IPS DF 4.7 (cell line): ENCODE data around the gene CD9.
A peak's percentile ranks its signal among the peaks of the same experiment; 100 is the strongest.
"Not testable (repeated sequence)": the region's sequence is repeated elsewhere in the genome, so short reads cannot be mapped to it uniquely, and the experiment has no call there.

Experiments
- DNase-seq: peaks from one replicate; pipeline ENCODE4 v3.0.0-alpha.2; 2013; ENCODE audit warnings: low spot score; ENCODE audit errors: extremely low read depth

Gene CD9

DNA sequence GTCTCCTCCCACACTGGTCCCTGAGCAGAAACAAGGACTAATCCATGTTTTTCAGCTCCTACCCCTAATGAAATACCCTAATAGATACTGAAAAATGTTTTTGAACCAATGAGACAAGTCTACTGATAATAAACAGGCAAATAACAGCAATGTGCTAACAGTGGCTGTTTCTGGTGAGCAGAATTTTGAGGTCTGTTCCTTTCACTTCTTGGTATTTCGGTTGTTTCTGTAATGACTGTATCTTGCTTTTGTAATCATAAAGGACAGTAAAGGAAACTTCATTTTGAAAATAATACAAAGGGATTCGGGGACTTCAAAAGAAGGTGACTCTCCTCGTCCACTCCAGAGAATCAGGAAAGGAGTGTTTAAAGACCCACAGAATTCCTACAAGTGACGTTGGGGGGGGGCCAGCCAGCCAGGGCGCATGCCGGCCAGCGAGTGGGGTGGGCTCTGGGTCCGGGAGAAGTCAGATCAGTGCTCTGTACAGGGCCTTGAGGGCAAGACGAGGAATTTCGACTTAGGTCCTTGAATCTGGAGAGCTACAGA, 1.1 kb upstream of the CD9 start:
- DNase-seq, result no peak

DNA sequence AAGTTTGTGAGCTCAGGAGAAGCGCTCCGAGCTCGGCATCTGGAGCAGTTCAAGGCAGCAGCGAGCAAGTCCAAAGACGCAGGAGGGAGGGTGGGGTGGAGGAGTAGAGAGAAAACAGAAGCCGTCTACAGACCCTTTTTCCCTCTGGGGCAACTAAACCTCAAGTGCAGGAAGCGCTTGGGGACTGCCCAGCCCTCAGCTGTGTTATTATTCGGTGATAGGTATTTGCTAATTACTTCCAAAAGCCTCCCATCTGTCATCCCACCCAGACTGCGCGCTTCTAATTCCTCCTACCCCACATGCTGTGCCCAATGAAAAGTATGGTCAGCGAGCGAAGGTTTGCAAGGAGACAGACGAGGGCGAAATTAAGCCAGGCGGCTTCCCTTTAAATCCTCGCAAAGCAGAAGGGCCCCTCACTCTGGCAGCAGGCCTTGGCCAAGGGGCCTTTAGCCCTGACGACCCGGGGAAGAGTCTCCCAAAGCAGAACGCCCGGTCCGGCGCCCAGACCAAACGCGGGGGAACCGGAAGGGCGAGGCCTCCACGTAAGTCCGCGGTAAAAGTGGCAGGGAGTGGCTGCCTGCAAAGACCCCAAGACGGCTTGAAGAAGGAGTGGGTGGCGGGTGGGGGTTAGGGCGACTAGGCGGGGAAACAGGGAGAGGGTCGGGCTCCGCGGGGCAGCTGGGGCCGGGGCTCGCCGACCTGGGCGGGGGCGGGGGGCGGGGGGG, 507 bp upstream of the CD9 start:
- no peak for DNase-seq

DNA sequence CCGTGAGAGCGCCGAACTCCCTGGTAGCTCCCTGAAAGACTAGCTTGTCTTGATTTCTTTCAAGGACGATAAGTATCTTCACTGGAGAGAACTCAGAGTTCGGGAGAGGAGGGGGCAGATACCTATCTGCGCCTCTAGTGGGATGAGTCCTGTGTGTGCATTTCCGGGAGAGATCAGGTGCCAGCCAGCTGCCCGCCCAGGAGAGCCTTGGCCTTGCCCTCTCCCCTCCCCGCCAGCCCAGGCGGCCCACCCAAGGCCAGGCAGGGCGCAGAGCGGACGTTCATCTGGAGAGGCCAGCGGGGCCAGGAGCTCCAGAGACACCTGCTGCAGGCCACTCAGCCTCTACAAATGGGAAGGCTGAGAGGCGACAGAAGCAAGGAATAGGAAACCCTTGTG, 1.0 kb downstream of the CD9 start:
- DNase-seq, result no peak

DNA sequence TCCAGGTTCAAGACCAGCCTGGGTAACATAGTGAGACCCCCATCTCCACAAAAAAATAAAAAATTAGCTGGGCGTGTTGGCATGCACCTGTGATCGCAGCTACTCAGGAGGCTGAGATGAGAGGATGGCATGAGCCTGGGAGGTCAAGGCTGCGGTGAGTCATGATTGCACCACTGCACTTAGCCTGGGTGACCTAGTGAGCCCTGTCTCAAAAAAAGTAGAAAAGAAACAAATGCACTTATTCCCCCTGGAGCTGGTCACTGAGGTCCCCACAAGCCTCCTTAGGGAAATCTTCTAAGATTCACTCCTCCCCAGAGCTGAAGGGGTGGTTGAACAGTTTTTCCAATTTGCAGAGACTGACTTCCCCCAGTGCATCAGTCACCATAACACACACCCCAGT, 1.6 kb downstream of the CD9 start:
- DNase-seq, result no peak

DNA sequence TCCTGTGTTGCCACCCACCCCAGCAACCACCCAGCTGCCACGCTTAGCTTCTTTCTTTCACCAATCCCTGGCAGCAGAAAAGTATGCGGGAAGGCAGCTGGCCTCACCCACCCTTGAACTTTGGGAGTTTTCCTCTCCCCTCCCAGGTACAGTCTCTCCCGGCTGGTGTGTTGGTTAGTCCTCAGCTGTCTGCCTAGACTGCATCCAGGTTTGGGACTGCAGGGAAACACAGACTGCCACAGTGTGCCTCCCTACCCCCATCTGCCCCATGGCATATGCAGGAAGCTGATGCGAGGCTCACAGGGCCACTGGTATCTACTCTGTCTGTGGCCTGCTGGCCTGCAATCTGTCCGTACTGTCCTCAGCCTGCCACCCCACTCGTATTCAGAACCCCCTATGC, 2.1 kb downstream of the CD9 start:
- DNase-seq, result no peak

DNA sequence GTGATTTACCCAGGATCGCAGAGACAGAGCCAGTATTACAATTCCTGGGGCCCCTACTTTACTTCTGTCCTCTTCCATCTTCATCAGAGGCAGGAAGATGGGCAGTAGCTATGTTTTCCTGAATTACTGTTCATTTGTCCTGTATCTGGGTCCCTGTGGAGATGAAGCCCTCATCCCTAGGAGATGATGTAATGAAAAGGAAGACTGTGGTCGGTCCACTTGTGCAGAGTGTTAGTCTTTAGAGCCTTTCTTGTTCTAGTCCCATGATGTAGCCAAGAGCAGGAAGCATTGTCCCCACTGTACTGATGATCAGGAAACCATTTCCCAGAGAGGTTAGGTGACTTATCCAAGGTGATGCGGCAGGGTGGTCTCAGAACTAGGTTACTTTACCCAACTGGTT, 2.6 kb downstream of the CD9 start:
- DNase-seq, result no peak

DNA sequence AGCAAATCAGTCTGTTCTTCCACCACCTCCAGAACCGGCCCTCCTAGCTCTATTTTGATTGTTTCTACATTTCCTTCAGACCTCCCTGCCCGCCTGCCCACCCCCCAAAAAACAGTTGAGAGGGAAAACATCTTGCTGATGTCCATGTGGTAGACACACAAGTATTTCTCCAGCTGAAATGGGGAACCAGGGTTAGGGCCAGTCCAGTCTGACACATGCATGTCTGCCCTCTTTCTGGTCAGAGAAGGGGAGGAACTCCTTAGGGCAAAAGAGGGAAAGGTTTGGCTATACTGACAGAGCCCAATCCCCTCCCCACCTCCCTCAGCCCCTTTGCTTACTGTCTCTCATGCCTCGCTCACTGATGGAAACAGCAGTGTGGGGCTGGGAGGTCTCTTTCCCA, 3.4 kb downstream of the CD9 start:
- DNase-seq, result no peak

DNA sequence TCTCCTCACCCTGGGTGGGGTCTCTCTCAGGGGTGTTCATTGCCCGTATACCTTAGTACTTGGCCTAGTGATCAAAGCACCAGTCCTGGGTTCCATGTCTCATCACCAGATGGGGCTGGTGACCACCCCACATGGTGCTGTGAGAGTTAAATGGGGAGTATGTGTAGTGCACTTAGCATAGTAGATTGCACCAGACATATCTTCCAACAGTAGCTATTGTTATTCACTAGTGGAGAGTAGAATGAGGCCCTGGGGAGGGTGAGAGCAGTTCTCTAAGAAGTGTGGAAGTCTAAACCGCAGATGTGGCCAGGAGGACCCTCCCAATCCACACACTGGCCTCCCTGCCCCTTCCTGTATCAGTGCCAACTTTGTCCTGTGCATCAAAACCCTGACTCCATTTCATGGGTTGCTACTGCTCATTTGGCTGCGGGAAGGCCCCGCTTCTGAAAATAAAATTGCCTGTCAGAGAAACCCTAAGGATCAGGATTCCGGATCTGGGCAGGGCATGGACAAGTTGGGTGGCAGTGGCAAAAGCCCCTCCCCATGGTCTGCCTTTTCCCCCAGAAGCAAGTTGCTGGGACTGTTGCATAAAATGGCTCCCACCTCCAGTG, 4.4 kb downstream of the CD9 start:
- no peak for DNase-seq

DNA sequence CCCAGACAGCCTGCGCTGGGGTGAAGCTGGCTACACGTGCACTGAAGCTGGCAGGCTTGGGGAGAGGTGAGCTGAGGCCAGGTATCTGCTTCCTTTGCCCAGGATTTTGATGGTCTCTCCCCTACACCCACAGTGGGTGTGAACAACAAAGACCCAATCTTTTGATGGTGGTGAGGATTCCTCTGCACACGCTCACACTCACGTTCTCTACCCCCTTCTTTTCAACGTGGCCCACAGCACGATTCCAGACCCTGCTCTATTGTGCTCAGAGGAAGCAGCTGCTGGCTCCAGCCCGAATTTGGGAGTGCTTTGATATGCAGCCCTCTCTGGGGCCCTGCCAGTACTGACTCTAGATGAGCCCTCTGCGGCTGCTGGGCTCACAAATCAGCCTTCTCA, 4.9 kb downstream of the CD9 start:
- no peak for DNase-seq

DNA sequence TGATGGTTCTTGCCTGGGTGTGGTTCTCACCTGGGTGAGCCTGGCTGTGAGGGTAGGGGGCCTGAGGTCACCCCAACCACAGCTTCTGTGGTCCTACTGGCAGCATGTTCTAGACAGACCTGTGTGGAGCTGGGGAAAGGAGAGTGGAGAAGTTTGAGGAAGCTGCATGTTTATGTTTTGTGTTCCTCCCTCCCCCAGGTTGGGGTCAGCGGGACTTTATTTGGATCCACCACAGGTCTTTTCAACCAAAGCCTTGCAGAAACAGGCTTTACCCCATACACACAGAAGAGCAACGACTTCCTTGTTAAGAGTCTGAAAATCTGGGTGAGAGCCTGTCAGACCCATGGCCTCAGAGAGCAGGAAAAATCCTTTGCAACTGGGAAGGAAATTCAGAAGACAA, 5.6 kb downstream of the CD9 start:
- DNase-seq, result no peak

DNA sequence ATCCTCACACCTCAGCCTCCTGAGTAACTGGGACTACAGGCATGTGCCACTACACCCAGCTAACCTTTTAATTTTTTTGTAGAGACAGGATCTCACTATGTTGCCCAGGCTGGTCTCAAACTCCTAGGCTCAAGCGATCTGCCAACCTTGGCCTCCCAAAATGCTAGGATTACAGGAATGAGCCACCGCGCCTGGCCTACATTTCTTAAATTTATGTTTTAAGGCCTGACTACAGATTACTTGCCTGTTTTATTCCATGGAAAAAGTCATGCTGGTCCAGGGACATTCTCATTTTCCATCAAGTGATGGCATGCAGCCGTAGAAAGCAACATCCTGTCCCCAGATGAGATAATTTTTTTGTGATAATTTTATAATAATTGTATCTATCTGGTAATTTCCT, 6.1 kb downstream of the CD9 start:
- DNase-seq, result no peak

DNA sequence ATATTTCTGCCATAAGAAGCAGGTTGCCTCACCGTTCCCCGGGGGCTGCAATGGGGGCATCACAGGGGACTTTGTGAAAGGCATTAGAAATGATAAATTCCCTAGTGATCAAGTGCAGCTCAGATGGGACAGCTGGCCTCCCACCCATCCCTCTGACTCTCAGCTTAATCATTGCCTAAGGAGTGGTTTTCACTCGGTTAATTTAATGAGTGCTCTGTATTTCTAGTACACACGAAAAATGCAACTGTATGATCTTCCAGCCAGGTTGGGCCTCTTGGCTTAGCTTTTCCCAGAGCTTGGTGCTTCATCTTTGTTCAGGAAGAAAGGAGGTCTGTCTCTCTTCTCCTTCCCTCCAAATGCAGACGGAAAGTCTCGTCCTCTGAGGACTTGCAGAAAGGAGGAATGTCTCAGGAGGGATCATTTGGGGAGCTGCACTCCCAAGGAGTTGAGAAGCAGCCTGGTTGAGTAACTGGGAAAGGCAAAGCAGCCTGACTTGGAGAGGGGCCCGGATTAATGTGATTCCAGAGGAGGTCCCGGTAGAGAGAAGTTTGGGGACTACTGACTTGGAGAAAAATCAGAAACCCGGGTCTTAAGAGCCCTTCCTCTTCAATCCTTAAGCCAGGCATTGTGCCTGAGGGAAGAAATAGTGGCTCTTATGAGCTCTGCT, 7.2 kb downstream of the CD9 start:
- DNase-seq, result no peak

DNA sequence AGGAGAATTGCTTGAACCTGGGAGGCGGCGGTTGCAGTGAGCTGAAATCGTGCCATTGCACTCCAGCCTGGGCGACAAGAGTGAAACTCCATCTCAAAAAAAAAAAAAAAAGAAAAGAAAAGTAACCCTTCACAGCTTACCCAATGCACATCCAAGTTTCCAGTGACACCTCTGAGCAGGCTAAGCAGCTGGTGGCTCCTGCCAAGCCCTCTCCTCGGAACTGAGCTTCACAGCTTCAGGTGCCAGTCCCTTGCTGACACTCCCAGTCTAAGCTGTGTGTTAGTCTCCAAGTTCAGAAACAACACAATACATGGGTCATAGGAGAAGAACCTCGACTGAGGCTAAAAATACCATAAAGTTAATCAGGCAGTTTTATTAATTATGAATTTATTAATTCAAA, 7.9 kb downstream of the CD9 start:
- no peak for DNase-seq

DNA sequence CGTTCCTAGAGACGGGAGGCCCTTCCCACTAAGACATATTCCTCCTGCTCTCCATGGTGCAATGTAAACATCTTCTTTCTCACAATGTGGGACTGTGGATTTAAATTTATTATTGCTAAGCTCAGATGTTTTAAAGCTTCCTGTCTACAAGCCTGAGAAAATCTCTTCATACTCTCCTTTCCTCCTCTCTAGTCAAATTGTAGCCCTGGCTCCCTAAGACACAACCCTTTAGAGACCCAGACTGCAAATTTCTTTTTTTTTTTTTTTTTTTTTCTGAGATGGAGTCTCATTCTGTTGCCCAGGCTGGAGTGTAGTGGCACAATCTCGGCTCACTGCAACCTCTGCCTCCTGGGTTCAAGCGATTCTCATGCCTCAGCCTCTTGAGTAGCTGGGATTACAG, 9.2 kb downstream of the CD9 start:
- not testable (repeated sequence) for DNase-seq

DNA sequence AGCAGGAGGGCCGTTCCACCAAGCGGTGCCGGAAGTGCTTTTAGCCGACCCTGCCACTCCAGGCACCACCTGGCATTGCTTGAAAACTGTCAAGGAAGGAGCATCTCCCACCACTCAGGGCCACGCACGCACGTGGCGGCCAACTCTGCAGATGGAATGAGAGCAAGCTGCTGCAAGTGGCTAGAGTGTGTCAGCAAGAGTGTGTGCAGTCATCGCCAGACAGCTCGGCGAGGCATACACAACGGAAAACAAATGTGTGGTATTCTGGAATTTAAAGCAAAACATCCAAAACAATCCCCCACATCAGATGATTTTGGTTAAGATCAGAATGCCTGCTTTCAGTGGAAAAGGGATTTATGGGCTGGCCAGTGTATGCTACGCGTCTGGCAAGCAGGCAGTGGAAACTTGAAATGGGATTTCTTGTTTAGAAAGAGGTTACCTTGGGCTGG, 11.2 kb downstream of the CD9 start:
- DNase-seq, result no peak

DNA sequence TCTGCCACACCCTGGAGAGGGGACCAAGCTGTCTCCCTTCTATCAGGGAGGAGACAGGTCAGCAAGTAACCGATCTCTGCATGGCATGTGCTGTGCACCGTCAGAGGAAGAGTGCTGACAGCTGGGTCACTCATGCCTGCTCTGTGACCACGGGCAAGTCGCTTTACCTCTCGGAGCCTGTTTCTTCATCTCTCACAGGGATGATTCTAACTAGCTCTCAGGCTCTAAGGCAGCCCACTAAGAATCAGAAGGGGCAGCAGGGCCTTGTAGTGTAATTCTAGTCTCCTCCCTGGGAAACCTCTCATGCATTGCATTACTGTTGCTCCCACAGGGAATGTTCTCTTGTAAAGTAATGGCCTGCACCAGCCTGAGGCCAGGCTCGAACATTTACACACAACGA, 11.9 kb downstream of the CD9 start:
- DNase-seq, result no peak

DNA sequence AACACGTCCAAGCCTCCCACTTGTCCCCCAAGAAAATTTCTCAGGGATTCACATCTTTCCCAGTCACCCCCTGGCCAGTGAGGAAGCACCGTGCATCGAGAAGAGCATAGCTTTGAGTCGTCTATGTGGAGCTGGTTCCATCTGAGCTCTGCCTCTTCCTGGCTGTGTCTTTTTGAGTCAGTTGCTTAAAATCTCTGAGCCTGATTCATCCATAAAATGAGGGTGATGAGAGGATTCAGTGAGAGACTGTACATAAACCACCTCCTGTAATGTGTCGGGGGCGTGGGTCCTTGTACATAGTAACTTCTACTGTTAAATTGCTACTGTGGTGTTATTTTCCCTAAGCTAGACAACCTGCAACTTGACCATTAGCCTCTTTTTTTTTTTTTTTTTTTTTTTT, 13.8 kb downstream of the CD9 start:
- DNase-seq, result no peak

DNA sequence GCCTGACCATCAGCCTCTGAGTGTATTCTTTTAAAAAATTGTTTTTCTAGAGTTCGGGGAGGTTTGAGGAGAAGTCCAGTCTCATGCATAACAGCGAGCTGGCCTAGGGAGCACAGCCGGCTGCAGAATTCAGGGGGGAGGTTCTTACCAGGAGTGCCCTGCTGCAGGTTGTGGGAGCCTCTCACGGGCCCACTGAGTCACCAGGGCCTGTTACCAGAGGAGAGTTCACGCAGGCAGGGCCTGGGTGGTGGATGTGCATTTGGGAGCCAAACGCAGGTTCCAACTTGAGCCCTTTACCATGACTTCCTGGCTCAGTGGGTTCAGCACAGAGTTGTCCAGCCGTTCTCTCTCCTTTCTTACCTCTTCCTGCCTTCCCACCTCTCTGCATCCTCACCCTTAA, 14.4 kb downstream of the CD9 start:
- DNase-seq, result no peak

DNA sequence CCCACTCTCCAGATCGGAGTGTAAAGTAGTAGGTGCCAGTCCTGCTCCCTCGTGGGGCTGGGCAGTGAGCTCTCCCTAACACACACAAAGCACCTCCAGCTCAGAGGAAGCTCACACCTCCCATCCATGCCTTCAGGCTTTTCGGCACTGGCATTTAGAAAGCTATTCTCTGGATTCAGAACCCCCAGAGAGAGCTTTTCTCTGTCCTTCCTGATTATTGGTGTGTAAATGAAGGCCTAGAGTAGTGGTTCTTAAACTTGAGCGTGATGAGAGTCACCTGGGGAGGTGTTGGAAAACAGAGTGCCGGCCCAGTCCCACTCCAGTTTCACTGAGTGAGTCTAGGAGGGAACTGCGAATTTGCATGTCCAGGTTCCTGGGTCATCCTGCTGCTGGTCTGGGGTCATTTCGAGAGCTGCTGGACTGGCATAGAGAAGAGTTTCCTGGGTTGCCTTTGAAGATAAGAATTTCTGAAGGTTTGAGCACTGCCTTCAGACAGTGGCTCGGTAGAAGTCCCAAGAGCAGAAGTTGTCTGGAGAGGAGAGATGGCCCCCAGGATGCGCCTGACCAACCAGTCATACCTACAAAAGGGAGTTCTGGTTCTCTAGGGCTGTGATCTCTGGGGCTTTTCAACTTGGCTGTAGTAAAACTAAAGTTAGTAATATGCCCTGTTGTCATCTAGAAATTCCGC, 15.1 kb downstream of the CD9 start:
- DNase-seq, result peak; percentile 94

DNA sequence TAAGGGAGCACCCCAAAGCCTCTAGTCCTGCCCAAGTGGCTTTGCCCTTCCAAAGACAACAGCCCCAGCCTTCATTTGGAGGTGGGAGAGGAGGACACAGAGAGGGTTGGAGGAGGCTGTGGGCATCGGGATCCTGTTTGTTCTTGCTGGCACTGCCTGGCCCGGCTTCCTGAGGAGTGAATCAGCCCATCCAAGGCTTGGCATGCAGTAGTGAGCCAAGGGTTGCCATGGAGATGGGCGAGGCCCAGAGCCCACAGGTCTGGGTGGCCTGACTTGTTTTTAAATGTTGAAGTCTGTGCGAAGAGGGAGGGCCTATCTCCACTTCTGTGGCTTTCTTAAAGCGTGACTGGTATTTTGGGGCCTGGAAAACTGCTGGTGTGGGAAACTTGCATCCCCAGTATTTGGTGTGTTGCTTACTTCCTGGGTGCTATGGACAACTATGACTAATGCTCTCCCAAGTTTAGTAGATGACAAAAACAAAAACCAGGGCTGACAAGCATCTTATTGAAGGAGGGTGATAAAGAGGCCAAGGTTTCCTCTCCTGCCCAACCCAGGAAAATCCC, 15.8 kb downstream of the CD9 start:
- no peak for DNase-seq

DNA sequence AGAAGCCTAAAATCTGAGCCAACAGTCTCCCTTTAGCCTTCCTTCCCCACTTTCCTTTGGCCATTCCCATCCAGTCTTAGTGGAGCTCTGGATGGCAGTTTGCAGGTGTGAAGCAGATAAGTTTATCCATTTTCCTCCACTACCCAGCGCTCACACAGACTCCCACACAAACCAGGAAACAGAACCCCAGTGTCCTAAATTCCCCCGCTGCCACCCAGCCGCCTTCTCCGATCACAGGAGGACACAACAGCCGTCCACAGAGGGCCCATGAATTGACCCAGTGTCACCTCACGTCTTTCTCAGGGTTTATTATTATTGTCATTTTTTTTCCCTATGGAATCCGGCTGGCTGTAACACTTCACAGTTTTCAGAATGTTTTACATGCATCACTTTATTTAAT, 16.4 kb downstream of the CD9 start:
- DNase-seq, result no peak
